Thymus (tissue), 11 donors: Measurements from ENCODE around the gene LRRC4C. TPM values are rescaled to one million over a fixed set of nuclear protein-coding genes. Genes with fewer than 3 reads are reported as not detected.

Experiments used
- DNase-seq, 9 donors: peaks; one replicate each; pipeline ENCODE4 v3.0.0-alpha.2; 2013; ENCODE audit warnings: low spot score in 9 of 9, low read depth in 6 of 9, missing footprints in 1 of 9
- H3K27ac ChIP-seq, 2 donors: one replicate each; pipeline ENCODE4 v1.5.1; 2013; ENCODE audit warnings: control low read depth in 1 of 2, low read depth in 1 of 2, low read length in 1 of 2, mild to moderate bottlenecking in 1 of 2, moderate library complexity in 1 of 2
- H3K27me3 ChIP-seq, 2 donors: one replicate each; pipeline ENCODE4 v1.5.1; 2013; ENCODE audit warnings: low read length in 1 of 2; ENCODE audit not compliant: control insufficient read depth in 2 of 2, insufficient read depth in 1 of 2
- H3K36me3 ChIP-seq, 2 donors: one replicate each; pipeline ENCODE4 v1.5.1; 2013; ENCODE audit warnings: low read length in 1 of 2, mild to moderate bottlenecking in 1 of 2, moderate library complexity in 1 of 2; ENCODE audit not compliant: control insufficient read depth in 2 of 2, insufficient read depth in 2 of 2
- H3K4me1 ChIP-seq, 2 donors: one replicate each; pipeline ENCODE4 v1.5.1; 2013; ENCODE audit warnings: low read length in 2 of 2; ENCODE audit not compliant: control insufficient read depth in 2 of 2, insufficient read depth in 2 of 2
- H3K4me3 ChIP-seq, 2 donors: one replicate each; pipeline ENCODE4 v1.5.1; 2013; ENCODE audit warnings: low read length in 2 of 2, control low read depth in 1 of 2, mild to moderate bottlenecking in 1 of 2
- H3K9me3 ChIP-seq, 2 donors: one replicate each; pipeline ENCODE4 v1.5.1; 2013; ENCODE audit warnings: low read length in 1 of 2, mild to moderate bottlenecking in 1 of 2; ENCODE audit not compliant: control insufficient read depth in 2 of 2, insufficient read depth in 1 of 2
- WGBS: extraction: QIAGEN DNeasy Blood & Tissue Kit; methylation state at CpG from one replicate; pipeline ENCODE4 v1.1.7; 2013; 5-methylcytosine and 5-hydroxymethylcytosine counted together
- polyA plus RNA-seq: library from polyadenylated mRNA; stranded (reverse); fragments of 200-250 nt; gene quantifications from one replicate; pipeline ENCODE4 v1.2.3, GENCODE V29; 2013
- total RNA-seq: library from RNA; stranded (reverse); fragments of 120-200 nt; gene quantifications from one replicate; pipeline ENCODE4 v1.2.4, GENCODE V29; 2013
- donor health status: healthy.

The LRRC4C gene
- total and polyA plus RNA-seq, 2 donors, result 0.30 to 1.6 TPM

GRCh38 chr11:40434926-40435325, 1024.5 kb downstream of the LRRC4C start:
- Histone ChIP-seq H3K9me3 (no peaks in the 10 kb centered on the region), H3K27me3 (no peaks in the 10 kb centered on the region), H3K4me1 (no peaks in the 10 kb centered on the region), H3K36me3 (no peaks in the 10 kb centered on the region), H3K4me3 (no peak overlapping the region), H3K27ac (no peak overlapping the region)
- DNase-seq, result no peak
- 93% methylated on average over 2 of the region's 2 CpGs for WGBS

DNA sequence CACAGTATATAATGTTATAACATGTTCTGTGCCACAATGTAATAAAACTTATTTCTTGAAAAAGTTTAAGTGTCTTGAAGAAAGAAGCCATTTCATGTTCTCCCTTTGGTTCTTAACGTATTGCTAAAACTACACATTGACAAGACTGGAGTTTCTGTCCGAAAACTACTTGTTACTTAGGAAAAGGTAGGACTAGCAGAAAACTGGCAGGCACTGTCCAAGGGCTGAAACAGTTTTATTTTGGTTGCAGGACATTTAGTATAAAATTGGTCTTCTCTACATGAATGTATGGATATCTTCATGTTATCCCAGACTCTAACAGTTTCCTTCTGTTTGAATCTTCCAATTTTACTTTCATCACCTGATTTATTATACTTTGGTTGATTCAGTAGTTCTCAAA, 1027.1 kb downstream of the LRRC4C start:
- Histone ChIP-seq H3K36me3 (no peaks in the 10 kb centered on the region), H3K4me1 (no peaks in the 10 kb centered on the region), H3K27ac (no peak overlapping the region), H3K4me3 (no peak overlapping the region), H3K9me3 (no peaks in the 10 kb centered on the region), H3K27me3 (no peaks in the 10 kb centered on the region)
- 94% methylated on average over 2 of the region's 2 CpGs for WGBS
- DNase-seq, result no peak

DNA sequence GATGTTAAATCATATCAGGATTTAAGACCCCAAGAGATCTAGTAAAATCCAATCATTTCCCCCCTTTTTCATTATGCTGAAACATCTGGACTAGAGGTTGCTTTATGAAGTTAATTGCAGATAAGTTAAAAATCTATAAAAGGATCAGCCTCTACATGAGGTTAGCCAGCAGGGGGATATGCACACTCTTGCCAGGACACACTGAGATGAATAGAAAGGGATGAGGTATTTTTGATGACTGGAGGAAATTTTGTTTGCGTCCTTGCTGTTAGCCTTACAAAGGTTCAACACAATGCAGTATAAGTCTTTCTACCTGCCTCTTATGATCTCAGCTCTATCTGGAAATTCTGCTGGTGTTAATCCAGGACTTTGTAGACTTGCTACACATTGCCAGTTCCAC, 1034.3 kb downstream of the LRRC4C start:
- WGBS, result 95% methylated on average over 1 of the region's 1 CpG
- no peaks in the 10 kb centered on the region for H3K9me3 ChIP-seq
- no peaks in the 10 kb centered on the region for H3K36me3 ChIP-seq
- no peak for DNase-seq
- no peak overlapping the region for H3K4me3 ChIP-seq
- no peaks in the 10 kb centered on the region for H3K4me1 ChIP-seq
- H3K27ac ChIP-seq, result no peak overlapping the region
- H3K27me3 ChIP-seq, result no peaks in the 10 kb centered on the region

- Histone ChIP-seq H3K4me1 (no peaks in the 10 kb centered on the region), H3K4me3 (no peak overlapping the region), H3K27me3 (no peaks in the 10 kb centered on the region), H3K36me3 (no peaks in the 10 kb centered on the region), H3K9me3 (no peaks in the 10 kb centered on the region), H3K27ac (no peak overlapping the region)
- WGBS, result 93% methylated on average over 6 of the region's 6 CpGs
- no peak for DNase-seq
Measured at GRCh38 chr11:40421208-40421981, 1038.1 kb downstream of the LRRC4C start.

DNA sequence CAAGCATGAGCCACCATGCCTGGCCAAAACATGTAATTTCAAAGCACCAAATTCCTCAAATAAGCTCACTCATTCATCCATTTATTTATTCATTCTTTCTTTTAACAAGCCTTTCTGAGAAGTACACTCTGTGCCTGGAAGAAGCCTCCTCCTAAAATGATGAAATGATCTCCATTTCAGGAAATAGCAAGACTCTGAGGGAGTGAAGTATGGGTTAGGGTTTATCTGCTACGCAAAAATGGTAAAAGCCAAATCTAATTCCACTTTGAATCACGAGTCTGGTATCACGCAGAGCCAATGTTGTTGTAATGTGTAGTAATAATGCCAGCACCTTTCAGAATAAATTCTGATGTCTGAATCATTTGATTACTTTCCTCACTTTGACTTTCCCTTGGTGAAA, 1041.8 kb downstream of the LRRC4C start:
- Histone ChIP-seq H3K4me1 (no peaks in the 10 kb centered on the region), H3K36me3 (no peaks in the 10 kb centered on the region), H3K27ac (no peak overlapping the region), H3K4me3 (no peak overlapping the region), H3K9me3 (no peaks in the 10 kb centered on the region), H3K27me3 (no peaks in the 10 kb centered on the region)
- 90% methylated on average over 3 of the region's 3 CpGs for WGBS
- DNase-seq, result no peak

GRCh38 chr11:40407355-40407754, 1052.1 kb downstream of the LRRC4C start:
- no peak for DNase-seq
- WGBS, result 91% methylated on average over 1 of the region's 1 CpG
- H3K36me3 ChIP-seq, result no peaks in the 10 kb centered on the region
- no peak overlapping the region for H3K27ac ChIP-seq
- no peak overlapping the region for H3K4me3 ChIP-seq
- no peaks in the 10 kb centered on the region for H3K27me3 ChIP-seq
- no peaks in the 10 kb centered on the region for H3K4me1 ChIP-seq
- no peaks in the 10 kb centered on the region for H3K9me3 ChIP-seq

GRCh38 chr11:40405614-40406013, 1053.8 kb downstream of the LRRC4C start:
- no peaks in the 10 kb centered on the region for H3K4me1 ChIP-seq
- no peak overlapping the region for H3K4me3 ChIP-seq
- WGBS, result 91% methylated on average over 1 of the region's 1 CpG
- no peaks in the 10 kb centered on the region for H3K27me3 ChIP-seq
- H3K27ac ChIP-seq, result no peak overlapping the region
- no peak for DNase-seq
- H3K36me3 ChIP-seq, result no peaks in the 10 kb centered on the region
- H3K9me3 ChIP-seq, result no peaks in the 10 kb centered on the region

GRCh38 chr11:40403321-40403720, 1056.1 kb downstream of the LRRC4C start:
- Histone ChIP-seq H3K9me3 (no peaks in the 10 kb centered on the region), H3K4me3 (no peak overlapping the region), H3K27ac (no peak overlapping the region), H3K36me3 (no peaks in the 10 kb centered on the region), H3K4me1 (no peaks in the 10 kb centered on the region), H3K27me3 (no peaks in the 10 kb centered on the region)
- no peak for DNase-seq
- 78% methylated on average over 1 of the region's 1 CpG for WGBS

GRCh38 chr11:40401132-40401853, 1058.2 kb downstream of the LRRC4C start:
- H3K9me3 ChIP-seq, result no peaks in the 10 kb centered on the region
- no peak for DNase-seq
- no peak overlapping the region for H3K27ac ChIP-seq
- H3K4me3 ChIP-seq, result no peak overlapping the region
- no peaks in the 10 kb centered on the region for H3K4me1 ChIP-seq
- 36% methylated on average over 4 of the region's 4 CpGs for WGBS
- no peaks in the 10 kb centered on the region for H3K27me3 ChIP-seq
- no peaks in the 10 kb centered on the region for H3K36me3 ChIP-seq
